NCI-H2227 (cell line): ENCODE results near the gene SCN2A.

Experiments used
- DNase-seq: peaks from one replicate; lab custom pipeline; 2025; ENCODE audit not compliant: unreplicated experiment; lab: John Stamatoyannopoulos, UW

SCN2A gene

DNA sequence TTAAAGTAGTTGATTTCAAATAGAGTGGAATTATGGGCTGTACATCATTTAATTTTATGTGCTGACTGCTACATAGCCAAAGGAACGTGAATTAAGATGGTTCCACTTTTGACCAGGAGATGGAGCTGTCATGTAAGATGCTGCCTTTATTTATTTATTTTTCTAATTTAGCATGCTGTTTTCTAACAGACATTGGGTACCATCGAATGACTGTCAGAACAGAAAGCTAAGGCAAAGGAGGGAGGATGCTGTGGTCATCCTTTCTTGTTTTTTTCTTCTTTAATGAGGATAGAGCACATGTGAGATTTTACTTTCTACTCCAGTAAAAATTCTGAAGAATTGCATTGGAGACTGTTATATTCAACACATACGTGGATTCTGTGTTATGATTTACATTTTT, at the start of gene SCN2A:
Gene SCN2A (plus strand): TSS at position 185 of the 400 bp plus-strand sequence. CDS start 56,410 bp downstream, outside the sequence.
- peak; percentile 87 for DNase-seq

- DNase-seq, result peak; percentile 34
Measured at GRCh38 chr2:165191096-165191728, 48.0 kb upstream of the SCN2A start.

- DNase-seq, result no peak
Measured at GRCh38 chr2:165192729-165193128, 46.5 kb upstream of the SCN2A start.

DNA sequence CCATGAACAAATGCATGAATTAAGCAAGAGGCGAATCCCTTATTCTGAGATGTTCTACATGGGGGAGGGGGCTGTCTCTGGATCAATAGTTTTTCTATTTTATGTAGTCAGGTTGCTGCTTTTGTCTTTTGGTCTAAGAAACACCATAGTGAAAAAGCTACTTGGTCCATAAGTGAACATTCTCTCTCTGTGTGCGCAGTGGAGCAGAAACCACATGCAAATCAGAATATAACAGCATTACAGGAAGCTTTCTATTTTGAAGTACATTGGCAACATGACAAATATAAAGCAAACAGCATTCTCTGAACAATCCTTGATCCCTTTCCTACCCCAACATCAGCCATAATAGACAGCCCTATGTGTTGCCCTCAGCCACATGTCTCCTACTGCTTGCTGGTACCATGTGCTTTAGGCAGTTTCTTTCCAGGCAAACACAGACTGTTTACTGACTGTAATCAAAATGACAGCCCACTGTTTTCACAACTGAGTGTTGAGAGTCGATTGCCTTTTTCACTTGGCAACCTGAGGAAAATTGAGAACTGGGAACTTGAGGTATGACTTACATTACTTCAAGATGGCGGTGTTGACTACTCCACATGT, 45.9 kb upstream of the SCN2A start:
- no peak for DNase-seq

GRCh38 chr2:165196411-165196810, 42.8 kb upstream of the SCN2A start:
- no peak for DNase-seq

- no peak for DNase-seq
Measured at GRCh38 chr2:165197346-165197745, 41.9 kb upstream of the SCN2A start.

GRCh38 chr2:165198181-165198580, 41.0 kb upstream of the SCN2A start:
- DNase-seq, result no peak

DNA sequence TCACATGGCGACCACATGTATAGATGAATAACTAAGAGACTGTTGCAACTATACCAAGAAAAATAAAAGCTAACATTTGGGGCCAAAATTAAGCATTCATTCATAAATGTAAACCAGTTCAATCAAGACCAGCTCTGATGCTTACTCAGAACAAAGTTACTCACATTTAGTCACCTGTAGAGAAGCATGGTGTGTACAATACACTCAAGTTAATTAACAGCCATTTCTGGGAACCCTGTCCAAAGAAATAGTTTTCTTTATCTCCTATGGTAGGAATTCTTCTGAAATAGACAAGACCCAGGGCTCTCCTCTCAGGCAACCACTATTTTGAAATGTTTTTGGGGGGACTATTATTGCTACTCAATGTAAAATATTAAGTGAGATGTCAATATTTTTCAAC, 37.0 kb upstream of the SCN2A start:
- DNase-seq, result no peak

DNA sequence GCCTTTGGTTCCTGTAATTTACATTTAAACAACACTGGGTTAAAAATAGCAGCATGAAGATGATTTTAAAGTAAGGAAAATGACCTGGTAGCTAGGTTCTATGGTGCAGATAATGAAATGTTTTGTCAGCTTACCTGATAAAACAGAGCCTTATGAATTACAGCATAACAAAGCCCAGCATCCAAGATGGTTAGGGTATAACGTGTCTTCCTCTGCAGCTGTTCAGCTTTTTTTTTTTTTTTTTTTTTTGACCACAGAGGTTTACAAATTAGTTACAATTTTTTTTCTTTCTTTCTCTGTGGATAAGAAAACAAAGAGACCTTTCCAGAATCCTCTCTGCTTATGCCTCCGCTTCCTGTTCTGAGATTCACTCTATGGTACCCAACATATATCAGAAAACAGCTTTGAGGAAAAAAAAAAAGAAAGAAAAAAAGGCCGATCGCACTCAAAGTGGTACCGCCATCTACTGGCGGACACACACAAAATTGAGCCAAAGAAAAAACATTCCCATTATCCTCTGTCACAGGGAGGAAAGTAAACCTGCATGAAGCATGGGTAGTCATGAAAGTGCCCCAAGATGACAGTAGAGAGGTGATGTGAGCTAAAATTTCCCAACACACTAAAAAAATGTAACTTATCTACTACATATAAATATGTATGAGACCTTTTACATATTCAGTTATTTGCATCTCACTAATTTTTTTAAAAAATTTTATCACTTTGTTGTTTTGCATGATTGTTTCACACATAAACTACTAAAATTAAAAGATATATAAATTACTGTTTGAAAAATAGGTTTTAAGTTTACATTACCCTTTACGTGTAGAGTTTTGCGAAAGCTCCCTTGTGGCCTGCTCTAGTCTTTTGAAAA, 35.3 kb upstream of the SCN2A start, which contains the start of gene SCN3A:
Gene SCN3A (minus strand): TSS at position 362 of the 871 bp plus-strand sequence. CDS start 27,656 bp downstream, outside the sequence.
- peak; percentile 91 for DNase-seq

- no peak for DNase-seq
Measured at GRCh38 chr2:165205865-165206264, 33.3 kb upstream of the SCN2A start.

GRCh38 chr2:165208094-165208493, 31.1 kb upstream of the SCN2A start:
- no peak for DNase-seq

DNA sequence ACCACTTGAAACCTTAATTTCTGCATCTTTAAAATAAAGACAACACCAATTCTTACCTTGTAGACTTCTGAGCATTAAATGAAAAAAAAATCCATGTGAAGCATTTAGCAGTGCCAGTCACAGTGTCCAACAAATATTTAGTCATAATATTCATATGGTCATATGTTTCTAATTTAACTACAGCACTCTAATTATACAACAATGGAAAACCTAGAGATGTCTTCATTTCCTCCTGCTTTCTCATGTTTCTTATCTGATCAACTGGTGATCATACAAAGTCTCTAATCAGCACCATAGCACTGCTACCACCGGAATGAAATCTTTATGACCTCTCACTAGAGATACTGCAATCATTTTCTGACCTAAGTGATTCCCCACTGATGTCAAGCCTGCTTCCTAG, 25.1 kb upstream of the SCN2A start:
- no peak for DNase-seq

DNA sequence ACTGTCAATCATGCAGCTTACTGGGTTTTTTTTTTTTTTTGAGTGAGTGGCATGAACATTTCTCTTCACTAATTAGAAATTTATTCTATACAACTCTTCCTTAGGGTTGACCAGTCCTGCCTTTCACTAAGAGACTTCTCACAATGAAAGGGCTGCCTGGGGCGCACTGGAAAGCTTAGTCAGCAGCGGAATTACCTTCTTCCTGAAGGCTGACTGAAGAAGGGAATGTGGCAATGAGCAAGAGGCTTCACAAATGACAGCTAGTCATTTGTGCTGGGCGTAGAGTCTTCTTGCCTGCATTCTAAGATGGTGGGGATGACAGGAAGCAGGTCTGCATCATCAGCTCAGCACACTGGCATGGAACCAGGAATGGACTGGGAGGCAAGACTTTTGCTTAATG, 19.7 kb upstream of the SCN2A start:
- DNase-seq, result peak; percentile 34

DNA sequence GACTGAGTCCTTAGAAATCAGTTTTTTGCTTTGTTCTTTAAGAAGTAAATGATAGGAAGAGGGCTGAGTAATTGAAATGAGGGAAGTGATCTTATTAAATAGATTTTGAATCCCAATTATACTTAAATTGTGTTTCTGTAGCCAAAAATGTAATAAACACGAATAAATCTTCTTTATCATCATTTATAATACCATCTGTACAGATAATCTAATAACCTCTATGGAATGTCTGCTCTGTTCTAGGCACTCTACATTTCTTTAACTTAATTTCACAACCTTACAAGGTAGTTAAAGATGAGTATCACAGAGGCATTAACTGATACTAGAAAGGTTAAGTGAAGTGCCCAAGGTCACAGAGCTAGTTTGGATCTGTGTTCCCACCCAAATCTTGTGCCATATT, 14.3 kb upstream of the SCN2A start:
- DNase-seq, result no peak

GRCh38 chr2:165227571-165227970, 11.6 kb upstream of the SCN2A start:
- no peak for DNase-seq

DNA sequence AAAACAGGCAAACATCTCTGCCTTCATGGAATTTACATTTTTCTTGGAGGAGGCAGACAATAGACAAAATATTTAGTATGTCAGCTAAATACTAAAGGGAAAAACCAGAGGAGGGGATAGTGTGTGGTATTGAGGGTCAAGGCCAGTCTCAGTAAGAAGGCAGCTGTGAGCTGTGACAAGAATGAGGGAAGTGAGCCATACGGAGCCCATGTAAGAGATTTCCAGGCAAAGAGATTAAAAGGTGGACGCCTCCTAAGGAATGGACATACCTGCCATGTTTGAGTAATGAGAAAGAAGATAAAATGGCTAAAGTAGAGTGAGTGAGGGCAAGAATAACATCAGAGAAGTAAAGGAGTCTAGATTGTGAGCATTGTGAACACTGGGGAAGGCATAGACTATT, 2.2 kb upstream of the SCN2A start:
- no peak for DNase-seq

GRCh38 chr2:165238295-165238694, 919 bp upstream of the SCN2A start:
- no peak for DNase-seq

DNA sequence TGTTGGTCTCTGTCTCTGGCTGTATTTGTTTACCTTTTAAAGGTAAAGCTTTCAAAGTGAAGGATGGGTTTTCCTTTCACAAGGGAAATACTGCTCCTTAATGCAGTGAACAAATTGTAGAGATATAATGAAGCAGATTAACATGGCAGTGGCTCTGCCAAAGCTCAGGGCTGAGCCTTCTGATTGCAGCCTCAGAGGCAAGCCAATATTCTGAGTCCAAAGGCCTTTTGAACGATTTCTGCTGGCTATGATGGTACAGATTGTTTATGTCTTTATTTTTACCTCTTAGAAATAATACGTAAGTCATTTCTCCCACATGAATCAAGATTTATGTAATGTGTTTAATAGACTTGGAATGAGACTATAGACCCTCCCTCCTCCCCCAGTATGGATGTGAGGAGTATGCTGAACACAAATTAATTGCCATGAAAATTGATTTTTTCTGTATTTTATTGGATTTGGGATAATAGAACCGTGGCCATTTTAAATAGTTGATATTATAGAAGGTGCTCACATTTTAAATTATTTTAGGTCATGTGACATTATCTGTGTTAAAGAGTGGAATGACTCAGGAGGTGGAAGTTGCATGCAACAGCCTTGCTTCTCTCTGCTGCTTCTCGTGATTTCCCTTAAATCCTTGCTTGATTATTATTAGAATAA, 772 bp downstream of the SCN2A start:
- DNase-seq, result peak; percentile 63

GRCh38 chr2:165240916-165241315, 1.7 kb downstream of the SCN2A start:
- peak; percentile 53 for DNase-seq

GRCh38 chr2:165245081-165245793, 6.0 kb downstream of the SCN2A start:
- no peak for DNase-seq

DNA sequence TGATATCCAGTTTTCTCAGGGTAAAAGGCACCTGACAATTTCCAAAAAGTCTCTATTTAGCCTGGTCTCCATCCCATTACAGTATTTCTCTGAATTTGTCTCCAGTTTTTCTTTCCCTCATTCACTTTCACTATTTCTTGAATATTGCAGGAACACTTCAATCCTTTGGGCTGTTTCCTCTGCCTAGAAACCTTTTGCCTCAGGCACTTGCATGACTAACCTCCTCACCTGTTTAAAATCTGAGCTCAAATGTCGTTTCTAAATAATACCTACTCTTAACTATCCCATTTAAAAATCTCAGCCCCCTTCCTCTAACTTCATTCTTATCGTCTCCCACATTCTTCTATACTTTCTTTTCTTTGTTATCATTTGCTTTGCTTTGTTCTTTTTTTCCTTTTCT, 9.0 kb downstream of the SCN2A start:
- DNase-seq, result no peak
